ENCODE measurements around the gene KRT74.

KRT74 gene

GRCh38 chr12:52518574-52519386 lies 54.9 kb downstream of the KRT74 start:
- no peak for DNase-seq

- no peak for DNase-seq
These were observed 55.8 kb downstream of the KRT74 start for GRCh38 chr12:52517888-52518287.

GRCh38 chr12:52517005-52517835 lies 56.4 kb downstream of the KRT74 start:
- DNase-seq = no peak

GRCh38 chr12:52515927-52516831 lies 57.5 kb downstream of the KRT74 start:
- DNase-seq = no peak

Measured in effector CD8-positive, alpha-beta T cell (primary cell).